Hematopoietic multipotent progenitor cell treated with erythropoietin and hydrocortisone succinate and interleukin-3 and kit ligand, for 15 days (in vitro differentiated cells): ENCODE measurements around the gene PXDN.

ENCODE experiments used
- DNase-seq: peaks from one replicate; pipeline ENCODE4 v3.0.0-alpha.2; 2015; ENCODE audit warnings: low spot score

The PXDN gene

GRCh38 chr2:1648241-1649102 lies 95.8 kb downstream of the PXDN start:
- DNase-seq = no peak

GRCh38 chr2:1647417-1648240 lies 96.7 kb downstream of the PXDN start:
- no peak for DNase-seq

GRCh38 chr2:1645761-1646476 lies 98.4 kb downstream of the PXDN start:
- no peak for DNase-seq

- no peak for DNase-seq
Observed at GRCh38 chr2:1644427-1644826, 99.9 kb downstream of the PXDN start.

- no peak for DNase-seq
Observed at GRCh38 chr2:1642993-1643619, 101.2 kb downstream of the PXDN start.

GRCh38 chr2:1642066-1642861 lies 102.1 kb downstream of the PXDN start:
- DNase-seq = no peak

GRCh38 chr2:1641523-1641922 lies 102.8 kb downstream of the PXDN start:
- DNase-seq = no peak

- no peak for DNase-seq
Observed at GRCh38 chr2:1640301-1641135, 103.8 kb downstream of the PXDN start.

- no peak for DNase-seq
Observed at GRCh38 chr2:1639086-1639858, 105.0 kb downstream of the PXDN start.

GRCh38 chr2:1638281-1638860 lies 105.9 kb downstream of the PXDN start:
- DNase-seq = no peak

GRCh38 chr2:1636791-1637415 lies 107.4 kb downstream of the PXDN start:
- DNase-seq = no peak

GRCh38 chr2:1635823-1636222 lies 108.5 kb downstream of the PXDN start:
- no peak for DNase-seq

- DNase-seq = no peak
Observed at GRCh38 chr2:1634681-1635341, 109.5 kb downstream of the PXDN start.

GRCh38 chr2:1633936-1634587 lies 110.3 kb downstream of the PXDN start:
- DNase-seq = no peak

- DNase-seq = no peak
Observed at GRCh38 chr2:1633092-1633671, 111.1 kb downstream of the PXDN start.

GRCh38 chr2:1632510-1632909 lies 111.8 kb downstream of the PXDN start:
- no peak for DNase-seq

GRCh38 chr2:1632002-1632348 lies 112.3 kb downstream of the PXDN start:
- no peak for DNase-seq
